KMS-11 (cell line): ENCODE data around the gene ZNF629.

ENCODE experiments used
- H2AFZ ChIP-seq: fragments of 200-600 bp; sonication (generic); 2 replicates; pipeline ENCODE4 v1.6.1; 2016; ENCODE audit warnings: antibody characterized with exemption, mixed run types, low read depth
- H3K27ac ChIP-seq: fragments of 200-600 bp; sonication (generic); 2 replicates; pipeline ENCODE4 v1.6.1; 2016; ENCODE audit warnings: mild to moderate bottlenecking, mixed run types
- H3K27me3 ChIP-seq: fragments of 200-600 bp; sonication (generic); 2 replicates; pipeline ENCODE4 v1.6.1; 2017; ENCODE audit warnings: mild to moderate bottlenecking, low read depth, mixed run types, moderate library complexity; ENCODE audit not compliant: insufficient read depth
- H3K36me3 ChIP-seq: fragments of 200-600 bp; sonication (generic); 2 replicates; pipeline ENCODE4 v1.6.1; 2017; ENCODE audit warnings: mild to moderate bottlenecking, mixed run types; ENCODE audit not compliant: insufficient read depth
- H3K4me1 ChIP-seq: fragments of 200-600 bp; sonication (generic); 2 replicates; pipeline ENCODE4 v1.6.1; 2016; ENCODE audit warnings: mild to moderate bottlenecking, low read depth, mixed run types; ENCODE audit not compliant: poor library complexity, severe bottlenecking
- H3K4me2 ChIP-seq: fragments of 200-600 bp; sonication (generic); 2 replicates; pipeline ENCODE4 v1.7.0; 2016; ENCODE audit warnings: mild to moderate bottlenecking, mixed run types
- H3K4me3 ChIP-seq: fragments of 200-600 bp; sonication (generic); IDR thresholded peaks from 2 replicates; pipeline ENCODE4 v1.6.1; 2017; ENCODE audit warnings: low read depth, low read length, mixed read lengths; ENCODE audit not compliant: insufficient read depth
- H3K79me2 ChIP-seq: fragments of 200-600 bp; sonication (generic); 2 replicates; pipeline ENCODE4 v1.6.1; 2016; ENCODE audit warnings: low read depth, mixed run types; ENCODE audit not compliant: insufficient read depth
- H3K9ac ChIP-seq: fragments of 200-600 bp; sonication (generic); 2 replicates; pipeline ENCODE4 v1.6.1; 2016; ENCODE audit warnings: mild to moderate bottlenecking, mixed run types
- H4K20me1 ChIP-seq: fragments of 200-600 bp; sonication (generic); 2 replicates; pipeline ENCODE4 v1.6.1; 2016; ENCODE audit warnings: mild to moderate bottlenecking, mixed run types; ENCODE audit not compliant: insufficient read depth
- CTCF ChIP-seq: fragments of 200-600 bp; sonication (generic); conservative IDR thresholded peaks from 2 replicates; pipeline ENCODE4 v1.6.1; 2017; ENCODE audit warnings: low read depth, mild to moderate bottlenecking, antibody characterized with exemption, low read length, moderate library complexity, mixed read lengths

The ZNF629 gene

GRCh38 chr16:30761427-30761927 lies 25.5 kb downstream of the ZNF629 start:
- Histone ChIP-seq H3K27me3 (no peaks in the 10 kb centered on the region), H3K4me2 (peak overlapping the region; percentile 97), H3K4me1 (peaks cover 21% of the 10 kb centered on the region), H3K9ac (peak overlapping the region; percentile 54; the same call in 1 of the 2 replicates), H2AFZ (peak overlapping the region; percentile 94), H3K27ac (peak overlapping the region; percentile 15; the same call in 1 of the 2 replicates), H3K36me3 (peaks cover 11% of the 10 kb centered on the region; the same call in 1 of the 2 replicates), H4K20me1 (no peaks in the 10 kb centered on the region), H3K79me2 (peaks cover 19% of the 10 kb centered on the region), H3K4me3 (no peak overlapping the region)
- no peak for TF ChIP-seq CTCF

- TF ChIP-seq CTCF, result no peak
- H3K4me2 ChIP-seq, result peak overlapping the region; percentile 97
- H3K79me2 ChIP-seq, result peaks cover 19% of the 10 kb centered on the region
- peak overlapping the region; percentile 54; the same call in 1 of the 2 replicates for H3K9ac ChIP-seq
- H2AFZ ChIP-seq, result peak overlapping the region; percentile 94
- H3K4me1 ChIP-seq, result peaks cover 21% of the 10 kb centered on the region
- no peak overlapping the region for H3K4me3 ChIP-seq
- peaks cover 11% of the 10 kb centered on the region; the same call in 1 of the 2 replicates for H3K36me3 ChIP-seq
- no peaks in the 10 kb centered on the region for H3K27me3 ChIP-seq
- no peak overlapping the region for H3K27ac ChIP-seq
- H4K20me1 ChIP-seq, result no peaks in the 10 kb centered on the region
Observed at GRCh38 chr16:30760577-30761426, 26.2 kb downstream of the ZNF629 start.

- no peak overlapping the region for H3K27ac ChIP-seq
- H3K9ac ChIP-seq, result no peak overlapping the region
- no peak overlapping the region for H3K4me3 ChIP-seq
- H4K20me1 ChIP-seq, result no peaks in the 10 kb centered on the region
- H3K4me1 ChIP-seq, result peaks cover 21% of the 10 kb centered on the region
- H3K27me3 ChIP-seq, result no peaks in the 10 kb centered on the region
- H2AFZ ChIP-seq, result no peak overlapping the region
- H3K36me3 ChIP-seq, result peaks cover 8% of the 10 kb centered on the region; the same call in 1 of the 2 replicates
- TF ChIP-seq CTCF, result no peak
- H3K79me2 ChIP-seq, result peaks cover 19% of the 10 kb centered on the region
- H3K4me2 ChIP-seq, result no peak overlapping the region; the same call in 1 of the 2 replicates
Observed at GRCh38 chr16:30760001-30760559, 26.9 kb downstream of the ZNF629 start.

DNA sequence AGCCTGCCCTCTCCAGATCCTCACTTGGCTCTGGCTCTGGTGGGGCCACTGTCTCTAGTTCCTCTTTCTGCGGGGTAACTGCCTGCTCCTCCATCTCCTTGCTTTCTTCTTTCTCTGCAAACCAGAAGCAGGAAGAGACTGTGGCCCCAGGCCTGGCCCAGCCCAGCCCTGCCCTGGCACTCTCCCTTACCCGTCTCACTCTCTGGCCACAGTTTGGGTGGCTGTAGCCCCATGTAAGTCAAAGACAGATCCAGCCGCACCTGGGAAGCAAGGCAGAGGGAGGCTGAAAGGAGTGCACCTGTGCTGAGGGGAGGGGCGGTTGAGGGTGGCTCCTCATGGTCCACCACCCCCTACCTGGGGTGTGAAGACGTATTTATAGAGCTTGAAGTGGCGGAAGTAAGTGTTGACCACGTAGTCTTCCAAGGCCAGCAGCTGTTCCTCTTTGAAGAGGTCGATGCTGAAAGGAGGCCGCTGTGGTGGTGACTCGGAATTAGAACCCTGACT lies 28.0 kb downstream of the ZNF629 start:
- H3K27me3 ChIP-seq, result no peaks in the 10 kb centered on the region

More for the DNA sequence above, 28.0 kb downstream of the ZNF629 start:
- Histone ChIP-seq H4K20me1 (no peaks in the 10 kb centered on the region), H3K36me3 (peaks cover 6% of the 10 kb centered on the region; the same call in 1 of the 2 replicates), H3K79me2 (peaks cover 19% of the 10 kb centered on the region), H3K27ac (no peak overlapping the region), H3K4me3 (no peak overlapping the region), H3K4me1 (peaks cover 21% of the 10 kb centered on the region), H2AFZ (no peak overlapping the region), H3K4me2 (no peak overlapping the region), H3K9ac (no peak overlapping the region)
- TF ChIP-seq CTCF, result no peak
